HG03439 (cell line): ENCODE measurements around the gene SLC1A3.
"Not testable (repeated sequence)": the region's sequence is repeated elsewhere in the genome, so short reads cannot be mapped to it uniquely, and the experiment has no call there.

Experiments
- ATAC-seq: cut with Tn5 transposase; IDR thresholded peaks from one replicate; pipeline ENCODE4 v1.9.1; 2021; ENCODE audit warnings: mild to moderate bottlenecking, moderate library complexity; ENCODE audit not compliant: unreplicated experiment

SLC1A3 gene

GRCh38 chr5:36606428-36607113 lies at the start of gene SLC1A3:
SLC1A3 (plus strand) TSS chr5:36606606; CDS start chr5:36608424, 1,818 bp downstream.
- ATAC-seq: peak; percentile 87

DNA sequence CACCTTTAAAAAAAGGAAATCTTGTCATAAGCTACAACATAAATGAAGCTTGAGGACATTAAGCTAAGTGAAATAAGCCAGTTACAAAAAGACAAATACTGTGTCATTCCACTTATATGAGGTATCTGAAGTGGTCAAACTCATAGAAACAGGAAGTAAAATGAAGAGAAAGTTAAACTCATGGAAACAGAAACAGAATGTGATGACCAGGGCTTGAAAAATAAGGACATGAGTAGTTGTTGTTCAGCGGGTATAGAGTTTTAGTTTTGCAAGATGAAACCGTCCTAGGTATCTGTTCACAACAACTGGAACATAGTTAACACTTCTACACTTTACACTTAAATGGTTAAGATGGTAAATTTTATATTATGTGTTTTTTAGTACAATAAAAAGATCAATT lies 47.8 kb upstream of the SLC1A3 start:
- ATAC-seq: no peak

GRCh38 chr5:36561601-36562000 lies 44.8 kb upstream of the SLC1A3 start:
- no peak for ATAC-seq

- no peak for ATAC-seq
Measured at GRCh38 chr5:36569491-36569890, 36.9 kb upstream of the SLC1A3 start.

- ATAC-seq: no peak
Measured at GRCh38 chr5:36570301-36571095, 35.9 kb upstream of the SLC1A3 start.

DNA sequence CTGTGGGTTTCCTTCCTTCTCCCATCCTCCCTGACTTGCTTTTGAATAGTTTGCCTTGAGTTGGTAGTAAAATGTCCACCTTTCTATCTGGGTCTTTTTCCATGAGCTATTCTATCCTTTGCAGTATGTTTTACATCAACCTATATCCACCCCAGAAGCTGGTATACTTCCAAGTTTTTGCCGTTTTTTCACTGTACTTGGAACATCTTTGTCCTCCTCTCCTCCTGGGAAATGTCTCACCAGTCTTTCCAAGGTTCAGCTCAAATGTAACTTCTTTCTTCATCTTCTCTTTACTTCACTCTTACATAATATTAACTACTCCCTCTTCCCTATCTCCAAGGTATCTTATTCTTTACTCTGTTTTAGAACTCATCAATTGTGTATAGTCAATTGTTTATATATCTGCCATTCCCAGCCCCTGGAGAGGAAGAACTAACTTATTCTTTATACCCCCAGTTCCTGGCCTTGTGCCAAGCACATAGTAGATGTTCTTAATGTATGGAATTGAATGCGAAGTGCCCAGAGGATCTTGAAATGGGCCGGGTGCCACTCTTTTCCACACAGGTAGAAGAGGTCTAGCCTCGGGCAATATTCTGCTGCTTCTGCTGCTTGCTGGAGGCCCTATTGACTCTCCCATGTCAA lies 34.9 kb upstream of the SLC1A3 start:
- no peak for ATAC-seq

DNA sequence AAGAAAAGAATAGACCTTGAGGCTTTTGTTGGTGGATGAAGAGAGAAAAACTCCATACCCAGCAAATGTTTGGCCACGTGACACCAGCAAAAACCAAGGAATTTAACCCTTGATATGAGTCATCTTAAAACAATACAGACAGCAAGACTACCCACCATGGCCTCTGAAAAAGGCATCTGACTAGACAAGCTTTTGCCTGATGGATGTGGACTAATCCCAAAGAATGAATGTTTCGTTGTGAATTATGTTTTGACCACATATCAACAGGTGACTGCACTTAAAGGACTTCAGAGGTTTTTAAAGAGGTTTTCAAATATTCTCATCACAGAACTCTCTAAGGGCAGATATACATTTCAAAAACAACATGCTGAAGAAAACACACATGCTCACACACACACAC lies 33.0 kb upstream of the SLC1A3 start:
- no peak for ATAC-seq

DNA sequence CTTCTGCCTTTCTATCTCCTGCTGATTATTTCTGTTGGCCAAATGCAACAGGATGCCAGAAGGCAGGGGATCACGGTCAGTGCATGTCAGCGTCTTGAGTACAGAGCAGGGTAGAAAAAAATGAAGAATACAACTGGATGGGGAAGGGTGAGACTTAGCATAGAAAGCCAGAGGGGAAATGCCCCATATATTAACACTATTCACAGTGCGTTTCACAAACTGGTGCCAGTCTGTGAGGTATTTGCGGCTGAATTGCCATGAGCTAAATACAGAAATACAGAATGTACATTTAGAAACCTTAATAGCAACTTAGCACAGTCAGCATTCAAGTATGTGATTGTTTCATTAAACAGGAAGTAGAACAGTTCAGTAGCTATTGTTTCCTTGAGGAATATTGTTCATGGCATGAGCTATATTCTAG lies 31.0 kb upstream of the SLC1A3 start:
- ATAC-seq: no peak

DNA sequence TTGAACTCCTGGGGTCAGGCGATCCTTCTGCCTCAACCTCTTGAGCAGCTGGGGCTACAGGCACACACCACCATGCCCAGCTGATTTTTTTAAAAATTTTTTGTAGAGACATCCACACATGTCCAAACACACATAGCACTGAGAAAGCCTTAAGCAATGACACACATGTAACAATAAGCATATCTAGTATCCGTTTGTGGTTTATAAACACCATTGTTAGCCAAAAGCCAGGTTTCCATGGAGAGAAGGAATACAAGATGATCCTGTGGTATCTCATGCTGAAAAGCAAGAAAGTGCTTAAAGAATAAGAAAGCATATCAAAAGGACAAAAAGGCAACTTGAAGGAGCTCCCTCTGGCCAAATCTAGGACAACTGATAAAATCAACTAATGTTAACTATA lies 29.7 kb upstream of the SLC1A3 start:
- no peak for ATAC-seq

DNA sequence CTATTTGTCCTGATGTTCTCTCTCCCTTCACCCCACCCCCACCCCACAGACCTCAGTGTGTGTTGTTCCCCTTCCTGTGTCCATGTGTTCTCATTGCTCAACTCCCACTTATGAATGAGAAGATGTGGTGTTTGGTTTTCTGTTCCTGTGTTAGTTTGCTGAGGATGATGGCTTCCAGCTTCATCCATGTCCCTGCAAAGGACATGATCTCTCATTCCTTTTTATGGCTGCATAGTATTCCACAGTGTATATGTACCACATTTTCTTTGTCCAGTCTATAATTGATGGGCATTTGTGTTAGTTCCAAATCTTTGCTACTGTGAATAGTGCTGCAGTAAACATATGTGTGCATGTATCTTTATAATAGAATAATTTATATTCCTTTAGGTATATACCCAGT lies 26.5 kb upstream of the SLC1A3 start:
- ATAC-seq: not testable (repeated sequence)

- ATAC-seq: no peak
Measured at GRCh38 chr5:36581070-36581469, 25.3 kb upstream of the SLC1A3 start.

- no peak for ATAC-seq
Measured at GRCh38 chr5:36584009-36584875, 22.2 kb upstream of the SLC1A3 start.

- ATAC-seq: no peak
Measured at GRCh38 chr5:36585701-36586100, 20.7 kb upstream of the SLC1A3 start.

GRCh38 chr5:36587354-36587753 lies 19.1 kb upstream of the SLC1A3 start:
- no peak for ATAC-seq

- ATAC-seq: not testable (repeated sequence)
Measured at GRCh38 chr5:36589735-36590134, 16.7 kb upstream of the SLC1A3 start.

GRCh38 chr5:36590513-36591286 lies 15.7 kb upstream of the SLC1A3 start:
- no peak for ATAC-seq

DNA sequence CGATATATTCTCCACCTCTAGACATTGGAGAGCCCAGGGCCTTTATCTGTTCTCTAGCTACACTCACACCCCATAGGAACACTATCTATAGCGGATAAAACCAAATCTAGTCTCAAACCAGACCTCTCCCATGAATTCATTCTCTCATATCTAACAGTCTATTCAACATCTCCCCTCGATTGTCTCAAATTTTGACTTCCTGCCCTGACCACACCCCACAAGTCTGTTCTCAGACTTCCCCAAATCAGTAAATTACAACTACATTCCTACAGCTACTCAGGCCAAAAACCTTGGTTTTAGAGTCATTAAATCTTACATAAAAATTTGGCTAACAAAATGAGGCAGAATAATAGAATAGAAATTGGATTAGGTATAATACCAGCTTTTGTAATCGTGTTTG lies 12.5 kb upstream of the SLC1A3 start:
- no peak for ATAC-seq

DNA sequence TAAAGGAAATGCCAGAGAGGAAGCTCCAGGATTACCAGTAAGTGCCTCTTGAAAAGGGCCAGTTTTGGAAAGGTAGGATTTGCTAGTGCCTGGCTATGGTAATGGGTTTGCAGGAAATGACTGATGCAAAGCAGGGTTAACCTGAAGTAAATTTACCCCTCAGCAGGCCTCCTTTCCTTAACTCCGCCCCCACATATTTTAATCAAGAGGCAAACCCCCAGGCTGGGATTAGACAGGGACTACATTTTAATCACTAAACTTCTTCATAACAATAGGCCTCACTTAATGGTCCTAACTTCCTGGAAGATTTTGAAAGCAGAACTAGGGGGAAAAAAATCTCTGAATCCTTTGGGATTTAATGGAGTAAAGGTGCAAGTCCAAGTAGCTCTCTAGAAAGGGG lies 10.2 kb upstream of the SLC1A3 start:
- no peak for ATAC-seq

DNA sequence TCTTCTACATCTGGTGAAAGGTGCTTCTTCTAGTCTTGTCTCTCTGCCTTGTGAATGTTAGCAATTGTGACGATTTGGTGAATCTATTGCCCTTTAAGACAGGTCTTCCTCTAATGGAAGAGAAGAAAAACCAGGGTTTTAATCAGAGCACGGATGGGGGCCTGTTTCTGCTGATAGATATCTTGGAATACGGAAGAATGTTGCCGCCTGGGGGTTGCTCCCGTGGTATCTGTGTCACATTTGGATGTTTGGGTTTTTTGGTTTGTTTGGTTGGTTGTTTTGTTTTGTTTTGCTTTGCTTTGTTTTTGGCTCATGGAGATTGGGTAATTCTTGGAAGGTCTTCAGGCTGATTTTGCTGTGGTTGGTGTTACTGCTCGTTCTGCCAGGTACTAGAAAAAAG lies 9.7 kb upstream of the SLC1A3 start:
- ATAC-seq: no peak

- ATAC-seq: no peak
Measured at GRCh38 chr5:36598045-36598444, 8.4 kb upstream of the SLC1A3 start.
